Chondrocyte (in vitro differentiated cells): Measurements from ENCODE around the gene GEMIN2. TPM values are rescaled to one million over a fixed set of nuclear protein-coding genes. Genes with fewer than 3 reads are reported as not detected.

Experiments
- DNase-seq: peaks from one replicate; pipeline ENCODE4 v3.0.0; 2021; ENCODE audit warnings: mixed read lengths, low spot score
- H3K27ac Mint-ChIP-seq: one replicate; pipeline ENCODE4 v1.8.0; 2021; ENCODE audit warnings: mild to moderate bottlenecking, moderate library complexity, mixed read lengths; ENCODE audit not compliant: unreplicated experiment
- H3K27me3 Mint-ChIP-seq: 2 replicates; pipeline ENCODE4 v1.8.0; 2021; ENCODE audit warnings: low read depth, mixed read lengths
- H3K36me3 Mint-ChIP-seq: 2 replicates; pipeline ENCODE4 v1.8.0; 2021; ENCODE audit warnings: low read depth, mixed read lengths
- H3K4me1 Mint-ChIP-seq: 2 replicates; pipeline ENCODE4 v1.8.0; 2021; ENCODE audit warnings: low read depth, mild to moderate bottlenecking, mixed read lengths
- H3K4me3 Mint-ChIP-seq: one replicate; pipeline ENCODE4 v1.8.0; 2021; ENCODE audit warnings: mild to moderate bottlenecking, moderate library complexity, mixed read lengths; ENCODE audit not compliant: unreplicated experiment
- H3K9me3 Mint-ChIP-seq: 2 replicates; pipeline ENCODE4 v1.8.0; 2021; ENCODE audit warnings: low read depth, mixed read lengths
- total RNA-seq: library from RNA; stranded (reverse); gene quantifications from 3 replicates; pipeline ENCODE4 v1.2.1, GENCODE V29; 2021
- TF ChIP-seq, protein P1 (sequence below): fragments of 200-600 bp; sonication (generic); IDR thresholded peaks from 2 replicates; pipeline ENCODE4 v1.5.0; 2021; ENCODE audit warnings: antibody characterized with exemption, mild to moderate bottlenecking, moderate library complexity

The GEMIN2 gene
- total RNA-seq, 1 donor from 2014 or later = 14.0 TPM

DNA sequence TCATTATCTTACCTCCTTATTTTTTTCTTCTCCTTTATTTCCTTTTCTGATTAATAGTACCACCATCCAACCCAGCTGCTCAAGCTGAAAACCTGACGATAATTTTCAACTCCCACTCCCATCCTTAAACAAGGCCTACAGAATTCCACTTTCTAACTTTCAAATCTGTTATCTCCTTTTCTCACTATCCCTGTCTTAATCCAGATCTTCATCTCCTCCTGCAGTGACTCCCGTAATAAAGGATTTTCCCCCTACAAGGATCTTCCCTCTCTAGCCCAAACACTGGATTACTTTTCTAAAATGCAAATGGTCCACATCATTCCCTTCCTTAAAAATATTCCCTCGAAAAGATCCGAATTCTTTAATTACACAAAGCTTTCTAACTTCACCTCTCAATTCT lies 54.5 kb downstream of the GEMIN2 start:
- TF ChIP-seq, protein P1, sequence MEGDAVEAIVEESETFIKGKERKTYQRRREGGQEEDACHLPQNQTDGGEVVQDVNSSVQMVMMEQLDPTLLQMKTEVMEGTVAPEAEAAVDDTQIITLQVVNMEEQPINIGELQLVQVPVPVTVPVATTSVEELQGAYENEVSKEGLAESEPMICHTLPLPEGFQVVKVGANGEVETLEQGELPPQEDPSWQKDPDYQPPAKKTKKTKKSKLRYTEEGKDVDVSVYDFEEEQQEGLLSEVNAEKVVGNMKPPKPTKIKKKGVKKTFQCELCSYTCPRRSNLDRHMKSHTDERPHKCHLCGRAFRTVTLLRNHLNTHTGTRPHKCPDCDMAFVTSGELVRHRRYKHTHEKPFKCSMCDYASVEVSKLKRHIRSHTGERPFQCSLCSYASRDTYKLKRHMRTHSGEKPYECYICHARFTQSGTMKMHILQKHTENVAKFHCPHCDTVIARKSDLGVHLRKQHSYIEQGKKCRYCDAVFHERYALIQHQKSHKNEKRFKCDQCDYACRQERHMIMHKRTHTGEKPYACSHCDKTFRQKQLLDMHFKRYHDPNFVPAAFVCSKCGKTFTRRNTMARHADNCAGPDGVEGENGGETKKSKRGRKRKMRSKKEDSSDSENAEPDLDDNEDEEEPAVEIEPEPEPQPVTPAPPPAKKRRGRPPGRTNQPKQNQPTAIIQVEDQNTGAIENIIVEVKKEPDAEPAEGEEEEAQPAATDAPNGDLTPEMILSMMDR = no peak
- Mint-ChIP-seq H3K4me1 (peaks cover 36% of the 10 kb centered on the region), H3K27me3 (no peaks in the 10 kb centered on the region), H3K27ac (peak overlapping the region; percentile 28), H3K36me3 (peaks cover 6% of the 10 kb centered on the region), H3K9me3 (no peaks in the 10 kb centered on the region), H3K4me3 (peak overlapping the region; percentile 92)
- DNase-seq = no peak

DNA sequence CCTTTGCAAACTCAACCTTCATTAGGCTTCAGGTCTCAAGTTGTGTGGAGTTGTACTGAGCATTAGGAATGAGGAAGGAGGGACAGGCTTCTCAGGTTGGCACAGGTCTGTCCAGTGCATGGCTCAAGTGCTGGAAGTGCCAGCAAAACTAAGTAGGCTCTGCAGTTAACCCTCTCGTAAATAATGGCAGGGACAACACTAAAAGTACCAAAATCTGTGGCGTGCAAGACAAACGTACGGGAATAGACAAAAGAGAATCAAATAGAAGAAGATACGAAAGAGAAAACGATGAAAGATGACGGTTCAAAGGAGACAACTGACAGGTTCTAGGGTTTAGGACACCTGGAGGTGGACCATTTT lies 55.4 kb downstream of the GEMIN2 start:
- H3K27me3 Mint-ChIP-seq = no peaks in the 10 kb centered on the region

DNA sequence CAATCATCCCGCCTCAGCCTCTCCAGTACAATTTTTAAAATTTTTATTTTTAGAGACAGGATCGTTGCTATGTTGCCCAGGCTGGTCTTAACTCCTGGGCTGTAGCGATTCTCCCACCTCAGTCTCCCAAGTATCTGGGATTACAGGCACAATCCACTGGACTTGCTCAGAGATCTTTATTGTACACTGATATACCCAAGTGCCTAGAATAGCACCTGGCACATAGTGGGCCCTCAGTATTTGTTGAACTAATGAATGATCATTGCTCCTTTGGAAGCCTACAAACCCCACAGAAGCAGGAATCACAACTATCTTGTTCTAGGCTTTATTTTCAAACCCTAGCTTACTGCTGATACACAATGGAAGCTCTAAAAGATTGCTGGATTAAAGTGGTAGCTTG lies 59.1 kb downstream of the GEMIN2 start:
- H3K9me3 Mint-ChIP-seq = no peaks in the 10 kb centered on the region
- DNase-seq = no peak
- H3K27ac Mint-ChIP-seq = peak overlapping the region; percentile 68
- H3K4me1 Mint-ChIP-seq = peaks cover 40% of the 10 kb centered on the region
- no peaks in the 10 kb centered on the region for H3K27me3 Mint-ChIP-seq
- peak overlapping the region; percentile 13 for H3K4me3 Mint-ChIP-seq
- TF ChIP-seq, protein P1 = no peak
- peaks cover 18% of the 10 kb centered on the region for H3K36me3 Mint-ChIP-seq

More for the DNA sequence above, 55.4 kb downstream of the GEMIN2 start:
- peak overlapping the region; percentile 92 for H3K4me3 Mint-ChIP-seq
- peaks cover 6% of the 10 kb centered on the region for H3K36me3 Mint-ChIP-seq
- DNase-seq = no peak
- H3K27ac Mint-ChIP-seq = peak overlapping the region; percentile 99
- TF ChIP-seq, protein P1 = no peak
- H3K4me1 Mint-ChIP-seq = peaks cover 39% of the 10 kb centered on the region
- no peaks in the 10 kb centered on the region for H3K9me3 Mint-ChIP-seq

DNA sequence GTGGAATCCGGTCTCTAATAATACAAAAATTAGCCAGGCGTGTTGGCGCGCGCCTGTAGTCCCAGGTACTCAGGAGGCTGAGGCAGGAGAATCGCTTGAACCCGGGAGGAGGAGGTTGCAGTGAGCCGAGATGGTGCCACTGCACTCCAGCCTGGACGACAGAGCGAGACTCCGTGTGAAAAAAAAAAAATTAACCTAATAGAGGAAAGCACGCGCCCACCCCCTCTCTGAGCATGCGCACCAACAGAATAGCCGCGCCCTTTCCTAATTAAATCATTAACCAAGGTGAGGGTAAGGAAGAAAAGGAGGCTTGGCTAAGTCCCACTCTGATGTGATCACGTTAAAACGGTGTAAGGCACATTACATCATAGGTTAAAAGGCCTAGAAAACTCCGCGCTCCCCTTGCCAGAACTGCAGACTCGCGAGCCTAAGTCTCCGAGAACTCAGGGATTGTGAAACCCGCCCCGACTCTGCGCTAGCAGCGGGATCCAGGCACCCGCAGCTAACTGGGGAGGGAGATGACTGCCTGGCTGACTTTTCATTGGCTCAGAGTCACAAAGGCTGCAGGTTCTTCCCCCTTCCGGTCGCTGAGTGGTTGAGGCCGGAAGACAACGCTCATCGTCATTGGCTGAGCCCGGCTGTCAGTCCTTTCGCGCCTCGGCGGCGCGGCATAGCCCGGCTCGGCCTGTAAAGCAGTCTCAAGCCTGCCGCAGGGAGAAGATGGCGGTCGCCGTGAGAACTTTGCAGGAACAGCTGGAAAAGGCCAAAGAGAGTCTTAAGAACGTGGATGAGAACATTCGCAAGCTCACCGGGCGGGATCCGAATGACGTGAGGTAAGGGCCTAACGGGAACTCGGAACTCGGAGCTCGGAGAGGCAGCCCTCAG lies 60.7 kb downstream of the GEMIN2 start, which contains the start of gene PNN:
Gene PNN (plus strand): TSS at position 695 of the 885 bp plus-strand sequence. CDS start 26 bp downstream, at position 721.
- H3K27ac Mint-ChIP-seq = peak within 1 kb of the TSS; percentile 96
- DNase-seq = peak; percentile 99
- H3K36me3 Mint-ChIP-seq = peaks cover 25% of the 10 kb centered on the region
- peaks cover 34% of the 10 kb centered on the region for H3K4me1 Mint-ChIP-seq
- TF ChIP-seq, protein P1 = no peak
- peak within 1 kb of the TSS; percentile 86 for H3K4me3 Mint-ChIP-seq
- H3K27me3 Mint-ChIP-seq = no peaks in the 10 kb centered on the region
- no peaks in the 10 kb centered on the region for H3K9me3 Mint-ChIP-seq

DNA sequence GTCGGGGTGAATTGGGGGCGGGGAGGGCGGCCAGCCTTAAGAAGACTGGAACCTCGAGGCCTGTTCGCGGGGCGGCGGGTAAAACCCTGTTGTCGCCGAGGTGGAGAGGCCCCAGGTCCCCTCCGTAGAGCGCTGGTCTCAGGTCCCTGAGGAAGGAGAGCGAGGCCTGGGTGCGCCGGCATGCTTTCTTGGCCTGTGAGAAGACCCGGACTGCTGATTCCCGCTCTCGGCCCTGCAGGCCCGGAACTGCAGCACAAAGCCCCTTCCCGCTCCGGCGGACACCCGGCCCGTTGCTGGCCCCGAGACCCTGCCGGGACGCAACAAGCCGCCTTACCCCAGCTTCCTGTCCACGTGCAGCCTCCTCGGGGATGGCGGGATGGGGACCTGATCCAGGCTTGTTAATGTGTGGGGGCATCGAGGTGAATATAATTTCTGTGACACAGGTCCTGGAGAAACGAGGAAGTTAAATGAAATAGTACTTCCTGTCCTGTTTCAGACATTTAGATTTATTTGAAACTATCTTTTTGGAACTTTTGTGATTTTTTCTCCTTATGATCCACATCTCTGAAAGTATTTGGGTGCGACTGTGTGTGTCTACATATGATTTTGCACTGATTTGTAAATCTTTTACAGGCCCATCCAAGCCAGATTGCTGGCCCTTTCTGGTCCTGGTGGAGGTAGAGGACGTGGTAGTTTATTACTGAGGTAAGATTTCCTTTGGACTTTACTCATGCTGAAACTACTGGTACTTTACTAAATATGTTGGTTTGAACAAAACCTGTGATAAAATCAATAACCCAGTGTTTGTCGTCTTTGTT lies 61.5 kb downstream of the GEMIN2 start:
- Mint-ChIP-seq H3K9me3 (no peaks in the 10 kb centered on the region), H3K4me3 (peak overlapping the region; percentile 86), H3K27ac (peak overlapping the region; percentile 96), H3K4me1 (peaks cover 36% of the 10 kb centered on the region), H3K36me3 (peaks cover 26% of the 10 kb centered on the region), H3K27me3 (no peaks in the 10 kb centered on the region)
- TF ChIP-seq, protein P1 = no peak
- no peak for DNase-seq
